NCI-H524 (cell line): ENCODE data around the gene SCYL3.
"Not testable (repeated sequence)": the region's sequence is repeated elsewhere in the genome, so short reads cannot be mapped to it uniquely, and the experiment has no call there.

ENCODE experiments used
- DNase-seq, 2 experiments: peaks; one replicate each; lab custom pipeline; 2025; lab: John Stamatoyannopoulos, UW

Gene SCYL3

DNA sequence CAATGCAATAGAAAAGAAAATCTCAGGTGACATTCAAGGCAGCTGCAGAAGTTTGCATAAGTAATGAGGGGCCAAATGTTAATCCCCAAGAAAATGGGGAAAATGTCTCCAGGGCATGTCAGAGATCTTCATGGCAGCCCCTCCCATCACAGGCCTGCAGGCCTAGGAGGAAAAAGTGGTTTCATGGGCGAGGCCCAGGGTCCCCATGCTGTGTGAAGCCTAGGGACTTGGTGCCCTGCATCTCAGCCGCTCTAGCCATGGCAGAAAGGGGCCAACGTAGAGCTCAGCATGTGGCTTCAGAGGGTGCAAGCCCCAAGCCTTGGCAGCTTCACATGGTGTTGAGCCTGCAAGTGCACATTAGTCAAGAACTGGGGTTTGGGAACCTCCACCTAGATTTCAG is 21.7 kb downstream of the SCYL3 start:
- DNase-seq, result not testable (repeated sequence)

DNA sequence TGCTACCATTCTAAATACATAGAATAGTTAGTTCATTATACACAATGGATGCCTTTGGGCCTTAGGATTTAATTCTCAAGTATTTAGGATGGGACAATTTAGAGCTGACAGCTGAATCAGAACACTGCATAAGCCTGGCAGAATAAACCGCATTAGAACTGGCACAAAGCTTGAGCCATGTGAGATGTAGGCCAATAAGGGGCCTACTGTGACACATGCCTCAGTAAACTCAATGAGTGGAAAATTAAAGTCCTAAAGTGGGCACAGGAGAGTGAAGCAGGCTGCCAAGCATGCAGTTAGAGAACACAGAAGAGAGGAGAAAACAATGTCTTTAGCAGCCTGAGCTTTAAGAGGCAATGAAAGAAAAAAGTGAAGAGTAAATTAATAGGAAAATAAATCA is 24.3 kb downstream of the SCYL3 start:
- DNase-seq, result no peak

- DNase-seq, result no peak
Measured at GRCh38 chr1:169868978-169869377, 24.7 kb downstream of the SCYL3 start.

DNA sequence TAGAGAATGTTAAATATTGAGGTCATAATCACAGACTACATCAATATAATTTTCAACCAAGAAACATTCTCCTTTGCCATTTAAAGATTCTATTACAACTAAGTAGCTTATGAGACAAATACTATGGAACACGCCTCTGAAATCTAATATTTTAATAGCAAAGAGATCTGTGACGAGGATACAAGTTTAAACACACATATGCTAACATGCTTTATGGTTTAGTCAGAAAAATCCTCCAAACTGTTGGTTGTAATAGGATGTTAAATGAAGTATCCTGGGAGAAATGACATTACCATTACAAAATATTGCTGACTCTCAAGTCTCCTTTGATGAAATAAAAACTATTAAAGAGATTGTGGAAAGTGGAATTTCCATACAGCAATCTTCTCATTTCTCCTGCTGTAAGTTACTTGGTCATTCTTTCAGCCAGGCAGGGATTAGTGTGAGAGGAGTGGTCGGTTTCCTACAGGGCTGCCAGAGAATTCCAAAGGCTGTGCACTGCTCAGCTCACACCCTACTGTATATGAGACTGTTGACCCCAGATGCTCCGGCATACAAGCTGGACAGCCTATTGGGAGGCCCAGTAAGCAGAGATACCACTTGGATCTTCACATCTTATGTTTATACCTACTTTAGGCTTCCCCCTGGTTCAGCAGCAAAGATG is 26.6 kb downstream of the SCYL3 start:
- no peak for DNase-seq

GRCh38 chr1:169866577-169866976 is 27.1 kb downstream of the SCYL3 start:
- DNase-seq, result no peak

- DNase-seq, result not testable (repeated sequence)
Measured at GRCh38 chr1:169864531-169864930, 29.2 kb downstream of the SCYL3 start.

GRCh38 chr1:169860750-169861149 is 32.9 kb downstream of the SCYL3 start:
- DNase-seq, result no peak

DNA sequence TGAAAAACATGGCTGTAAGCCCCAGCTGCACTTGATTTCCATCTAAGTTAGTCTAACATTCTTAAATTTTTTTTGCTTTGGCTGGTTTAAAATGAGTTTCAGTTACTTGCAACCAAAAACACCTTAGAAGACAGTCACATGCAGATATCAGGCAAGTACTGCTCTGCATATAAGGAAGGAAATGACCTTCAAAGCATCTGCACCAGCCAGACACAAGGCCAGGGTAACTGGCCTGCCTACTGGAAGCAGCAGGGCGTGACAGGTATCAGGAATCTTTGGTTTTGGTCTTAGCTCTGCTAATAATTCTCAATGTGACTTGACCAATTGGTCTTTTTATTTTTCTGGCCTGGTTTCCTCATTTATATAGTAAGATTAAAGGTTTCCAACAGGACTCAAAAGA is 33.5 kb downstream of the SCYL3 start:
- no peak for DNase-seq

GRCh38 chr1:169859001-169859400 is 34.7 kb downstream of the SCYL3 start:
- DNase-seq, result no peak

DNA sequence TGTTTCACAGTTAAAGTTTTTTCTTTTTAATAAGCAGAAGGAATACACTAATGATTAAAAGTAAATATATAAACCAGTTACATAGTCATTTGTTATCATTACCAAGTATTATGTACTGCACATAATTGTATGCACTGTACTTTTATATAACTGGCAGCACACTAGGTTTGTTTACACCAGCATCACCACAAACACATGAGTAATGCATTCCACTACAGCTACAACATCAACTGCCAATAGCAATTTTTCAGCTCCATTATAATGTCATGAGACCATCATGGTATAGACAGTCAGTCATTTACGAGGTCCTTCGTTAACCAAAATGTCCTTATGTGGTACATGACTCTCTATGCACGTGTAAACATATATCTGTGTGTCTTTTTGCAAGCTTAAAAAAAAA is 35.2 kb downstream of the SCYL3 start:
- no peak for DNase-seq

DNA sequence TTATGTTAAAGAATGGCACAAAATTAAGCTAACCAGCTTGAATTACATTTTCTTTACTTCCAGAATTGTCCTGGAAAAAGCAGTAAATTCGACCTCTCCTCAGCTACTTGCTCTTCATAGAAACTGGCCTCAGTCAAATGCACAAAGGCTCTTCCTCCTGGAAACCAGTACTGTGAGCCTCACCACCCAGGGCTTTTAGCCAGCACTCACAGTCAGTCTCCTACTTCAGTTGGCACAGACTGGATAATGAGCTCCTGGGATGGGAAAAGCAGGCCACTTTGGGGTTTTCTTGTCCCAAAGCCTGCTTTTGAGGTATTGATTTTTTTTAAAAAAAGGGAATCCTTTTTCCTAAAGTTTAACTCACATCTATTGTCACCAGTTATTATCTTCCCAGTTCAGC is 40.4 kb downstream of the SCYL3 start:
- no peak for DNase-seq

- DNase-seq, result no peak
Measured at GRCh38 chr1:169849346-169850022, 44.2 kb downstream of the SCYL3 start.

DNA sequence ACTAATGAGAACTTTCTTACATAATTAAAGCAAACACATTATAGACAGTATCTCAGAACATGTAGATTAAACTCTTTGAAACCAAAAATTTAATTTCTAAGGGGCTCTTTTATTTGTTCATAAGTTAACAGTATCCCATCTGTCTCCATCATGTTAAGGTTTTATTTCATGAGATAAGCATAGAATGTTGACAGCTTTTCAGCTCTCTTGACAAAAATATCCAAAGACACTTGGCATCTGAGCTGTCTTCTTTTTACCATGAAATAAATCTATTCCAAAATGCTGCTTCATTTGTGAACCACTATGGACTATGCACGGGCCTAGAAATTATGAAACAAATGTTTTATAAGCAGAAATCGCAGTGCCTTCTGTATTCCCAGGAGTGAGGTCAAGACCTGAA is 45.2 kb downstream of the SCYL3 start:
- no peak for DNase-seq

DNA sequence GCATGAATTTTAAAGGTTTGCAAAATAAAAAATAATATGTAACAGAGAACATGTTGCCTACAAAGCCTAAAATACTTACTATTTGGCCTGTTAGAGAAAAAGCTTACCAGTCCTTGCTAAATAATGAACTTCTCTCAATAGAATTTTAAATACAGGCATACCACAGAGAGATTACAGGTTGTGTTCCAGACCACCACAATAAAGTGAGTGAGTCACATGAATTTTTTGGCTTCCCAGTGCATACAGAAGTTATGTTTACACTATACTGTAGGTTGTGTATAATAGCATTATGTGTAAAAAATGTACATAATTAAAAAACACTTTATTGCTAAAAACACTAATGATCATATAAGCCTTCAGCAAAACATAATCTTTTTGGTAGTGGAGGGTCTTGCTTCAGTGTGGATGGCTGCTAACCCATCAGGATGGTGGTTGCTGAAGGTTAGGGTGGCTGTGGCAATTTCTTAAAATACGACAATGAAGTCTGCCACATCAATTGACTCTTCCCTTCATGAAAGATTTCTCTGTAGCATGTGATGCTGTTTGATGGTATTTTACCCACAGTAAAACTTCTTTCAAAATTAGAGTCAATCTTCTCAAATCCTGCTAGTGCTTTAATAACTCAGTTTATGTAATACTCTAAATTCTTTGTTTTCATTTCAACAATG is 48.6 kb downstream of the SCYL3 start:
- DNase-seq, result no peak

DNA sequence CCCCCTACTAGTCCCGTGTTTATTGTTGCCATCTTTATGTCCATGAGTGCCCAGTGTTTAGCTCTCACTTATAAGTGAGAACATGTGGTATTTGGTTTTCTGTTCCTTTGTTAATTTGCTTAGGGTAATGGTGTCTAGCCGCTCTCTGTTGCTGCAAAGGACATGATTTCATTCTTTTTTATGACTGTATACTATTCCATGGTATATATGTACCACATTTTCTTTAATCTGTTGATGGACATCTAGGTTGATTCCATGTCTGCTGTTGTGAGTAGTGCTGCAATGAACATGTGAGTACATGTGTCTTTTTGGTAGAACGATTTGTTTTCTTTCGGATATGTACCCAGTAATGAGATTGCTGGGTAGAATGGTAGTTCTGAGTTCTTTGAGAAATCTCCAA is 54.8 kb downstream of the SCYL3 start:
- no peak for DNase-seq

DNA sequence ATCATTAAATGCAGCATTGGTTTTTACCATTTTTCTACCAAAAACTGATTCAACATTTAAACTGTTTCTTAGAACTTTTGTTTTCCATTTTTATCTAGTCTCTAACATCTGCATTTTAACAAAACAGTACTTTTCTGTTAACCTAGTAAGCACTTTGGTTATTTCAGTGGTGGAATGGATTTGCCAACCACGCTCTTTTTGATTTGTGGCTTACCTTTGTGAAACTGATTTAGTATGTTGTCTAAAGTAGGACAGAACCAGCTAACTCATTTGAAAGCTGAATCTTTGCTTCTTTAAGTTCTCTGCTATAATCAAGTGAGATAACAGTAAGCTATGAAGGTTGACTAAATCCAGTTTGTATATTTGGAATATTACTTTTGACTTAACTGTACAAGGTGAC is 57.5 kb downstream of the SCYL3 start:
- DNase-seq, result no peak

- no peak for DNase-seq
Measured at GRCh38 chr1:169835647-169836046, 58.0 kb downstream of the SCYL3 start.

DNA sequence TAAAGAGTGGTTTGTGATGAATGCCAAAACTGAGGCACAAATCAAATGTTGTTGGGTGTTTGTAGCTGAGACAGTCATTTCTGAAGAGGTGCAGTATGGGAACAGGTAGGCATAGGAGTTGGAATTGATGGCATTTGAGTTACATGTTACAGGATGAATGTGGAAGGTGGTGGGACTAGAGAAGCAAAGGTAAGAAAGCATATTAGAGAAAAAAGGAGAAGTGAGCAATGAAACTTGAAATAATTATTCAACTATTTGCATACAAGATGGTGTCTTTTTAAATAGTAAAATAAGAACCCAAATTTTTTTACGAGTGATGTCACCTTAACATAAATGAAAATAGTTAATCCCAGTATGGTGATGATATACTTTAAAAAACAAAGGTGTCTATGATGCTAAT is 58.8 kb downstream of the SCYL3 start:
- DNase-seq, result no peak

GRCh38 chr1:169833179-169833901 is 60.4 kb downstream of the SCYL3 start:
- no peak for DNase-seq

GRCh38 chr1:169829671-169830070 is 64.0 kb downstream of the SCYL3 start:
- DNase-seq, result no peak

GRCh38 chr1:169824153-169824552 is 69.5 kb downstream of the SCYL3 start:
- no peak for DNase-seq

DNA sequence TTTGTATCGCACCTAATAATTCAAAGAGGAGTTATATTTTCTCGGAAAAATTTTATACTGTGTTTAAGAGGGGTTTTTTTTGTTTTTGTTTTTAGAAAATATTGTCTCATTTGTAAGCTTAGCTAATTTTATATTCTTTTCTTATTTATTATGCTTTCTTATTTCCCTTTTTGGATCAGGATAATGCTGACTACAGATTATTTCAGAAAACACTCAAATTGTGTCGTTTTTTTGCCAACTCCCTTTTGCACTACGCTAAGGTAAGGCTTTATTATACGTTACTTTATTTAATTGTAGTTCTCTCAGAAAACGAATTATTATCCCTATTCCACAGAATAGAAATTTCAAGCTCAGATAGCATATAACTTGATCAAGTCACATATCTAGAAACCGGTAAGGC is 72.2 kb downstream of the SCYL3 start:
- DNase-seq, result no peak

GRCh38 chr1:169816617-169817016 is 77.1 kb downstream of the SCYL3 start:
- no peak for DNase-seq
